GM12891 (cell line): ENCODE measurements around the gene MICAL3.

ENCODE experiments used
- DNase-seq: peaks from one replicate; pipeline ENCODE4 v3.0.0; 2011; ENCODE audit warnings: low spot score; ENCODE audit not compliant: insufficient read length
- FAIRE-seq: peaks from 2 replicates; lab custom pipeline; 2011; peaks lifted over from hg19 to GRCh38; lab: Jason Lieb, UNC
- PAX5 ChIP-seq: IDR thresholded peaks from 2 replicates; pipeline ENCODE4 v1.6.1; 2011; ENCODE audit warnings: low read length, moderate library complexity, mild to moderate bottlenecking; ENCODE audit not compliant: insufficient read depth, severe bottlenecking
- POLR2A ChIP-seq: IDR thresholded peaks from 2 replicates; pipeline ENCODE4 v1.6.1; 2011; ENCODE audit warnings: low read depth, low read length, control low read depth
- POLR2AphosphoS5 ChIP-seq: IDR thresholded peaks from 2 replicates; pipeline ENCODE4 v1.6.1; 2011; ENCODE audit warnings: low read depth, low read length, control low read depth
- POU2F2 ChIP-seq: IDR thresholded peaks from 2 replicates; pipeline ENCODE4 v1.6.1; 2011; ENCODE audit warnings: low read depth, mild to moderate bottlenecking, control low read depth, low read length, moderate library complexity
- SPI1 ChIP-seq: IDR thresholded peaks from 2 replicates; pipeline ENCODE4 v1.6.1; 2011; ENCODE audit warnings: low read depth, low read length, control low read depth
- TAF1 ChIP-seq: IDR thresholded peaks from 2 replicates; pipeline ENCODE4 v1.6.1; 2011; ENCODE audit warnings: low read depth, low read length, control low read depth

Gene MICAL3

DNA sequence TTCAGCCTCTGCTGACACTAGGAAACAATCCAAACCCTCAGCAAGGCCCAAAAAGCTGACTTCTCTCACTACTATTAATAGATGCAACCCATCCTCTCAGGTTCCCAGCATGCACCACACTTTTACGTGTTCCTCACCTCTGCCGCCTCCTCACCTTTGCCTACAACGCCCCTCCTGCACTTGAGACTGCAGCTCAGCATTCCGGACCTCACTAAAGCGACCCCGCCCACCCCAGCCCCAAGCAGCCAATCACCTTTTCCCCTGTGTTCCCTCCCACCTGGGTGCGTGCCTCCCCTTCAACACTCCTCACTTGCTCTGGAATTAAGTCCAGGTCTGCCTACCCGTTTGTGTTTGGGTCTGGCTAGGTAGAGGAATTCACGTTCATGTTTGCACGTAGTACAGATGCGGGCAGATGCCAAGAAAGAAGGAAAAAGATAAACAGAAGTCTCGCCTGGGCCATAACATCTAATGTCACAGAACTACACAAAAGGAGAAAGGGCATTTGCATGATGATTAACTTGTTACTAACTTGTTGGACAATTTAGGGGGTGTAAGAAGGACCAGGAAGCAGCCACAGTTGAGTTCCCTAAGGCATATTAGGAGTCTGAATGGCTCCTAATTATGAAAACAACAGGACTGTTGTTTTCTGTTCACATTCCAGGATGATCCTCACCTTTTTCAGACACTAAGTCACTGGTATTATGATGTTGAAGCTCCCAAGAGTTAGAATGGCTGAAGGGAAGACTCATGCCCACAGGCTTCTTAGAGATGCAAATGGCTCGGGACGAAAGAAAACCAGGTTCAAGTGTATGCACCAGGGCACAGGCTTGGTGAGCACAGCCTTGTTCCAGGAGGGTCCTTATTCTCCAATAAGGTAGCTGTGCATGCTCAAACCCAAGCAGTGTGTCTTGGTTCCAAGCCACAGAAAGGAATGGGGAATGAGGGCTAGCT, 102.2 kb downstream of the MICAL3 start:
- no peak for DNase-seq
- TF ChIP-seq POU2F2 (no peak), TAF1 (no peak), SPI1 (no peak), POLR2AphosphoS5 (no peak), POLR2A (no peak), PAX5 (no peak)
- no peak for FAIRE-seq

DNA sequence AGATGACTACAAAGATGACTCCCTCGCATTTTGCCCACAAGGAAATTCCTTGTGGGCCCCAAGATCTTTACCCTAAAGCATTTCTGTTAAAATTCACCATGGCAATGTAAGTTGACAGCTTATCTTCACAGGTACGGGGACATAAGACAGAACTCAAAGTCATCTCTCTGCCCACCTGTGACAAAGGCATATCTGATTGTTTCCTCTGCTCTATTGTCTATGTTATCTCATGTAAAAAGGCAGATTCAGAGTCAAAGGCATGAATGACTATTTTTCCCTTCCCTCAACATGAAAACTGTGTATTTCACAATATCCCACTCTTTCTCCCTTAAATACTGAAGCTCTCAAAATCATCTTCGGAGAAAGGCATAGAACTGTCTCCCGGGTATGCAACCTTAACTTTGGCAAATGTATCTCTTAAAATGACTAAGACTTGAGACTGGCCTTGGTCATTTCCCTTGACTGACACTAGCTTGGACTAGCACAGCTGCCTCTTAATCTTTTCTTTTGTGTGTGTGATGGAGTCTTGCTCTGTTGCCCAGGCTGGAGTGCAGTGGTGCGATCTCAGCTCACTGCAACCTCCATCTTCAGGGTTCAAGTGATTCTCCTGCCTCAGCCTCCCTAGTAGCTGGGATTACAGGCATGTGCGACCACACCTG, 103.2 kb downstream of the MICAL3 start:
- TF ChIP-seq POLR2AphosphoS5: no peak
- no peak for TF ChIP-seq POLR2A
- no peak for TF ChIP-seq SPI1
- no peak for TF ChIP-seq TAF1
- no peak for TF ChIP-seq POU2F2
- no peak for TF ChIP-seq PAX5
- FAIRE-seq (no peak), DNase-seq (no peak)

DNA sequence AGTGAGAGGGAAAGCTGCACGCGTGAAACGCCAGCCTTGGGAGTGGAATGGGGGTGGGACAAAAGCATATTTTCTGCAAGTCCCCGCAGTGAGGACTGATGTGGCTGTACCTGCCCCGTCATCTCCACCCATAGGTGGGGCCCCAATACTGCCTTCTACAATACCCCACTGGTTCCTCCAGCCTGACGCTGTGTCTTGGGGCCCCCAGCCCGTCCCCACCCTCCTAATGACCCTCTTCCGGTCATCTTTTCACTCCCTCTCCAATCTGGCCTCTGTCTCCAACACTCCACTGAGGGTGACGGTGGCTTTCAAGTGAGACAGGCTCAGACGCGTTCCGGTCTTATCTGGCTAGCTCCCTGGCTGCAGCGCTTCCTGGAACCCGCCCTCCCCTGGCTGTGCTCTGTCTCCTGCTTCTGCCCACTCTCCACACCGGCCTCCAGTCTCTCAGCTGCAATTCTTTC, 104.2 kb downstream of the MICAL3 start:
- no peak for TF ChIP-seq SPI1
- TF ChIP-seq POLR2A: no peak
- no peak for TF ChIP-seq POU2F2
- TF ChIP-seq TAF1: no peak
- no peak for TF ChIP-seq PAX5
- TF ChIP-seq POLR2AphosphoS5: no peak
- FAIRE-seq (no peak), DNase-seq (no peak)

DNA sequence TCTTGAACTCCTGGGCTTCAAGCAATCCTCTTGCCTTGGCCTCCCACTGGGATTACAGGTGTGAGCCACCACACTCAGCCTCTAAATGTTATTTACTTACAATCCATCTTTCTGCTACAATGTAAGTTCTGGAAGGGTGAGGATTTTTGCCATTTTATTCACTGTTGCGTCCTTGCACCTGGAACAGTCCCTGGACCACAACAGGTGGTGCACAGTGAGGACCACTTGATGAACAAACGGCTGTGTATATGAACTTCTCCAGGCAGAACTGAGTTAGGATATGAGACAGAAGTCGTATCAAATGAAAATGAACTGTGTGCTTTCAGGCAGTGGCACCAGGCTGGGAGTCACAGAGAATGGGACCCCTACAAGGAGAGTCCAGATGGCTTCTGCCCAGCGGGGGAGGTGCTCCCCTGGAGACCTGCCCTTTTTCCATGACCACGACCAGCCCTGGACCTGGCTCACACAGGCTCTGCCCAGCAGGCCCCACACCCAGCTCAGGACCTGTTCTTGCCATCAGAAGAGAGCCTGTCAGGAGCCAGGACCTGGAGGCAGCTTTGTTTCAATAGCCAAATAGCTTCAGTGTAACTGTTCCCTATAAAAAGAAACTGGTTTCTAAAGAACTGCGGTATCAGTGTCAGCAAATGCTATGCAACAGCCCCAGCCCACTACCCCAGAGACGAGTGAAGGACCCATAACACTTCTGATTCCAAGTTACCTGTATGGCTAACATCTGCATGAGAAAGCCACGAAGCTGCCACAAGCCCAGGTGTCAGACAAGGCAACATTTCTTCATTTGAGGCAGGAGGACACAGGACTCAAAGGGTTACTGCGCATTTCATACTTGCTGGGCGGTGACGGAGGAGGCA, 104.9 kb downstream of the MICAL3 start:
- DNase-seq: no peak
- no peak for FAIRE-seq
- TF ChIP-seq POLR2AphosphoS5: no peak
- TF ChIP-seq PAX5: no peak
- TF ChIP-seq POLR2A: no peak
- no peak for TF ChIP-seq POU2F2
- TF ChIP-seq SPI1: no peak
- TF ChIP-seq TAF1: no peak

DNA sequence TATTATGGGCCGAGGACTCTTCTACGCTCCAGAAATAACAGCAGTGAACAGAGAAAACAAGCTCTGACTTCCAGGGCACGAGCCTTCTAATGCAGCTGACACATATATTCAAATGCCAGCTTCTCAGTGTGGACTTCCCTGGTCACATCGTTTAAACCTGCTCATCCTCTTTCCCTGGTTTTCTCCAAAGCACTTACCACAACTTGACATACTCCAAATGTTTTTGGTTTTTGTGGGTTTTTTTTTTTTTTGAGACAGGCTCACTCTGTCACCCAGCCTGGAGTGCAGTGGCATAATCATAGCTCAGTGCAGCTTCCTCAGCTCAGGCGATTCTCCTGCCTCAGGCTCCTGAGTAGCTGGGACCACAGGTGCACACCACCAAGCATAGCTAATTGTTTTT, 105.5 kb downstream of the MICAL3 start:
- DNase-seq (no peak), FAIRE-seq (no peak)
- no peak for TF ChIP-seq POLR2A
- no peak for TF ChIP-seq POU2F2
- no peak for TF ChIP-seq SPI1
- no peak for TF ChIP-seq PAX5
- TF ChIP-seq POLR2AphosphoS5: no peak
- TF ChIP-seq TAF1: no peak

DNA sequence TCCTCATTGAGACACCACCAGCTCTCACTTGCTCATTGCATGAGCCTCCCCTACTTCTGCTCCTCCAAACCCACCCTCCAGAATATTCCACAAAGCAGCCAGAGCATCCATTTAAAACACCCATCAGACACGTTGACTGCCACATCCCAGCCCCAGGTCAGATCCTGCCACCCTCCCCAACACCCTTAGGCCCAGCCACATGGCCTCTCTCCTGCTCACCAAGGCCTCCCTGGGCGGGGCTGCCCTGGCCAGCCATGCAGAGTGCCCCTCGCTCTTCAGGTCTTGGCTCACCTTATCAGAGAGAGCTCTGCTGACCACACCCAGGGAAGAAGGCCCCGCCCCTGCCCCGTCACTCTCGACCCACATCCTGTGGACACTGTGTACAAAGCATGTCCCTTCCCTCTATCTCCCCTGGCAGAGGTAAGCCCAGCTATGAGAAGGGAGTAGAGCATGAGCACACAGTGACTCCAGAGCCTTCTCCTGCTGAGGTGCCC, 106.8 kb downstream of the MICAL3 start:
- DNase-seq (no peak), FAIRE-seq (peak; percentile 40)
- TF ChIP-seq POU2F2 (no peak), POLR2AphosphoS5 (no peak), SPI1 (no peak), TAF1 (no peak), POLR2A (no peak), PAX5 (no peak)

DNA sequence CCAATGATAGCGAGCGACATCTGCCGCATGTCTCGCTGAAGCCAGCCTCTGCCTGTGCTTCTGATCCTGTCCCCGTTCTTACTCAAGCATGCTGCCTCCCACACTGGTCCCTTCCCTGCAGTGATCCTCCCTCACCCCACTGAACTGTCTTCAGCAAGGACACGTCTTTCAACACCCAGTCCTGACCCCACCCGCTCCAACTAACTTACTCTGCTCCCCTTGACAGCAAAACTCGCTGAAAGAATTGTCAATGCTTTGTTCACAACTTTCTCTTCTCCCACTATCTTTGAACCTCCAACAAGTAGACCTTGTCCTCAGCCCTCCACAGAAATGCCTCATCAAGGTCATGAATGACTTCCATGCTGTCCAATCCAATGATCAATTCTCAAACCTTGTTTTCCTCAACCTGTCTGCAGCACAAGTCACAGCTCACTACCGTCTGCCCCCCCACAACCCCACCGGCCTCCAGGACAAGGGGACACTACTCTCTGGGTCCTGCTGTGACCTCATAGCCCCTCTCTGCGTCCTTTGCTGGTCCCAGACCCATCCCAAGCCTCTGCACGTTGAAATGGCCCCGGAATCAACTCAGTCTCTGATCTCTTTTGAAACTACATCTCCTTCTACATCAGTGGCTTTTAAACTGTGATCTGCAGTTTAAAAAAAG, 108.0 kb downstream of the MICAL3 start:
- TF ChIP-seq POU2F2: no peak
- no peak for TF ChIP-seq TAF1
- TF ChIP-seq POLR2A: no peak
- no peak for TF ChIP-seq POLR2AphosphoS5
- TF ChIP-seq SPI1: no peak
- no peak for TF ChIP-seq PAX5
- FAIRE-seq (no peak), DNase-seq (no peak)

DNA sequence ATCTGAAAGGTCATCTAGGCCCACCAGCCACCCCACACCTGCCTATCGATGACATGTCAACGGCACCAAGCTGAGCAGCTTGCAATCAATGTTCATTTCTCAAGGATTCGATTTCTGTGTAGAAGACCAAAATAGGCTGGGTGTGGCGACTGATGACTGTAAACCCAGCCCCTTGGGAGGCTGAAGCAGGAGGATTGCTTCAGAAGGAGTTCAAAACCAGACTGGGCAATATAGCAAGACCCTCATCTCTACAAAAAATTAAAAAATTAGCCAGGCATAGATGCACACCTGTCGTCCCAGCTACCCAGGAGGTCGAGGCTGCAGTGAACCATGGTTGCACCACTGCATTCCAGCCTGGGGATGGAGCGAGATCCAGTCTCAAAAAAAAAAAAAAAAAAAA, 108.7 kb downstream of the MICAL3 start:
- TF ChIP-seq SPI1 (no peak), POLR2AphosphoS5 (no peak), PAX5 (no peak), POLR2A (no peak), POU2F2 (no peak), TAF1 (no peak)
- FAIRE-seq (no peak), DNase-seq (no peak)

DNA sequence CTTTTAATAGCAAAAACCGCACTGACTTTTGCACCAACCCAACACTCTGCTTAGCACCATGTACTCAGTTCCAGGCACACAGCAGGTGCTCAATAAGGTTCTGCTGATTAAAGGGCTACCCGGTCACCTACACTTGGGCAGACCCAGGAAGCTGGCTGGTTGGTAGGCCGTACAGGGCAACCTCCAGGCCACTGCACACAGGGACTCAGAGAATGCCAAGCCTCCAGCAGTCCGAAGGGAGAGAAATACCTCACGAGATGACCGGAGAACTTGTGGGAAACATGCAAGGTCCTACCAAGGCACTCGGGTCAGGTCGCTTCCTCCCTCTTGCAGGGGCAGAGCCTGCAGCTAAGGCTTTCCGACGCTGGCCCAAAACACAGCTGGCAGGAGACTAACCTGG, 109.2 kb downstream of the MICAL3 start:
- no peak for FAIRE-seq
- no peak for TF ChIP-seq SPI1
- TF ChIP-seq POU2F2: no peak
- no peak for TF ChIP-seq POLR2A
- TF ChIP-seq PAX5: no peak
- no peak for TF ChIP-seq TAF1
- TF ChIP-seq POLR2AphosphoS5: no peak
- DNase-seq: no peak
